Measurements from ENCODE around the gene KCTD19.

The KCTD19 gene

GRCh38 chr16:67312719-67313118 lies 13.8 kb downstream of the KCTD19 start:
- no peak for DNase-seq

GRCh38 chr16:67311607-67312488 lies 14.7 kb downstream of the KCTD19 start:
- no peak for DNase-seq

- DNase-seq, result no peak
These were observed 16.0 kb downstream of the KCTD19 start for GRCh38 chr16:67310561-67310960.

GRCh38 chr16:67305216-67306071 lies 21.1 kb downstream of the KCTD19 start:
- DNase-seq, result no peak

GRCh38 chr16:67304020-67304419 lies 22.5 kb downstream of the KCTD19 start:
- no peak for DNase-seq

- DNase-seq, result no peak
These were observed 23.6 kb downstream of the KCTD19 start for GRCh38 chr16:67302970-67303369.

GRCh38 chr16:67302076-67302475 lies 24.5 kb downstream of the KCTD19 start:
- no peak for DNase-seq

- no peak for DNase-seq
These were observed 25.3 kb downstream of the KCTD19 start for GRCh38 chr16:67301080-67301782.

- DNase-seq, result no peak
These were observed 27.3 kb downstream of the KCTD19 start for GRCh38 chr16:67299269-67299668.

GRCh38 chr16:67298277-67298676 lies 28.3 kb downstream of the KCTD19 start:
- no peak for DNase-seq

GRCh38 chr16:67296420-67296819 lies 30.1 kb downstream of the KCTD19 start:
- DNase-seq, result no peak

- no peak for DNase-seq
These were observed 31.6 kb downstream of the KCTD19 start for GRCh38 chr16:67294938-67295361.

- DNase-seq, result no peak
These were observed 32.3 kb downstream of the KCTD19 start for GRCh38 chr16:67294171-67294757.

- no peak for DNase-seq
These were observed 35.1 kb downstream of the KCTD19 start for GRCh38 chr16:67291461-67291860.

- DNase-seq, result no peak
These were observed 38.6 kb downstream of the KCTD19 start for GRCh38 chr16:67287960-67288359.

- no peak for DNase-seq
These were observed 39.9 kb downstream of the KCTD19 start for GRCh38 chr16:67286441-67287235.

GRCh38 chr16:67284699-67285646 lies 41.6 kb downstream of the KCTD19 start:
- no peak for DNase-seq

GRCh38 chr16:67283826-67284555 lies 42.5 kb downstream of the KCTD19 start:
- DNase-seq, result no peak

GRCh38 chr16:67283039-67283825 lies 43.3 kb downstream of the KCTD19 start:
- DNase-seq, result no peak

All from NCI-H2227 treated with DMSO at 0.1 percent for 48 hours (cell line).